OCI-LY7 (cell line): ENCODE measurements around the gene LAMB3. TPM values are rescaled to one million over a fixed set of nuclear protein-coding genes. Genes with fewer than 3 reads are reported as not detected.

Experiments used
- BruUV-seq: library from RNA; stranded (reverse); fragments of 400-500 nt; replicated peaks from 2 replicates; lab custom pipeline; 2021; lab: Mats Ljungman, UMichigan
- CTCF ChIA-PET: fragments of 300-600 bp; sonication (Branson Sonifier 250); formaldehyde crosslinking; loops from one replicate; lab custom pipeline; 2022; ENCODE audit warnings: antibody characterized with exemption; ENCODE audit not compliant: unreplicated experiment; lab: Charles Lee
- POLR2A ChIA-PET: fragments of 300-600 bp; sonication (Branson Sonifier 250); formaldehyde crosslinking; loops from one replicate; lab custom pipeline; 2022; ENCODE audit warnings: antibody characterized with exemption; lab: Charles Lee
- DNase-seq: peaks from one replicate; pipeline ENCODE4 v3.0.0-alpha.2; 2015; ENCODE audit warnings: low spot score
- H2AFZ ChIP-seq: fragments of 200-600 bp; sonication (generic), shearing (Covaris generic); 2 replicates; pipeline ENCODE4 v1.6.1; 2014; ENCODE audit warnings: mild to moderate bottlenecking, antibody characterized with exemption, low read length, moderate library complexity
- H3K27ac ChIP-seq: fragments of 200-600 bp; sonication (generic); 2 replicates; pipeline ENCODE4 v1.5.1; 2014; ENCODE audit warnings: mixed run types, low read depth, mild to moderate bottlenecking, moderate library complexity, low read length, inconsistent platforms; ENCODE audit not compliant: poor library complexity, severe bottlenecking
- H3K36me3 ChIP-seq: fragments of 200-600 bp; sonication (generic); 2 replicates; pipeline ENCODE4 v1.6.1; 2014; ENCODE audit warnings: mild to moderate bottlenecking, antibody characterized with exemption, low read length, moderate library complexity, mixed read lengths; ENCODE audit not compliant: insufficient read depth
- H3K4me1 ChIP-seq: fragments of 200-600 bp; sonication (generic); 2 replicates; pipeline ENCODE4 v1.5.1; 2014; ENCODE audit warnings: mild to moderate bottlenecking, low read length; ENCODE audit not compliant: insufficient read depth, poor library complexity, severe bottlenecking
- H3K4me2 ChIP-seq: fragments of 200-600 bp; sonication (generic); 2 replicates; pipeline ENCODE4 v1.6.1; 2014; ENCODE audit warnings: mild to moderate bottlenecking, low read length
- H3K4me3 ChIP-seq: fragments of 200-600 bp; sonication (generic); 2 replicates; pipeline ENCODE4 v1.5.1; 2014; ENCODE audit warnings: mild to moderate bottlenecking, low read depth, low read length; ENCODE audit not compliant: poor library complexity, severe bottlenecking
- H3K79me2 ChIP-seq: fragments of 200-600 bp; sonication (generic); 2 replicates; pipeline ENCODE4 v1.6.1; 2016; ENCODE audit warnings: low read depth, mild to moderate bottlenecking, low read length, moderate library complexity, mixed read lengths; ENCODE audit not compliant: insufficient read depth
- H3K9me2 ChIP-seq: fragments of 200-600 bp; sonication (generic); 2 replicates; pipeline ENCODE4 v1.6.1; 2016; ENCODE audit warnings: mild to moderate bottlenecking, low read length, mixed read lengths; ENCODE audit not compliant: insufficient read depth
- H3K9me3 ChIP-seq: fragments of 200-600 bp; sonication (generic); 2 replicates; pipeline ENCODE4 v1.6.1; 2014; ENCODE audit warnings: mild to moderate bottlenecking, mixed run types, low read length, mixed read lengths
- H4K20me1 ChIP-seq: fragments of 200-600 bp; sonication (generic); 2 replicates; pipeline ENCODE4 v1.6.1; 2014; ENCODE audit warnings: mild to moderate bottlenecking, antibody characterized with exemption, low read length, moderate library complexity, mixed read lengths; ENCODE audit not compliant: insufficient read depth
- CTCF ChIP-seq: fragments of 200-600 bp; sonication (generic); conservative IDR thresholded peaks from 2 replicates; pipeline ENCODE4 v1.5.1; 2014; ENCODE audit warnings: mild to moderate bottlenecking, antibody characterized with exemption, low read length, moderate library complexity, mixed read lengths
- EZH2phosphoT487 ChIP-seq: fragments of 200-600 bp; sonication (generic); IDR thresholded peaks from 2 replicates; pipeline ENCODE4 v1.6.1; 2018; ENCODE audit warnings: low read depth, borderline replicate concordance, mild to moderate bottlenecking, mixed run types, antibody characterized with exemption, low read length, moderate library complexity, mixed read lengths
- intact Hi-C: fragments of 100-400 bp; cut with micrococcal nuclease; formaldehyde crosslinking; loops from one replicate; pipeline ENCODE4 v1.10.0; 2022; ENCODE audit not compliant: unreplicated experiment
- total RNA-seq, 2 experiments: library from RNA; depleted of rRNA in 1 of 2; stranded (reverse); fragments of >200 nt in 1 of 2; shearing (Covaris generic) in 1 of 2; gene quantifications; 2 replicates each; pipeline ENCODE4 v1.2.3, GENCODE V29; 2014 to 2022

The LAMB3 gene
- total RNA-seq, 2 experiments from 2014 or later: 0.41 to 0.46 TPM

DNA sequence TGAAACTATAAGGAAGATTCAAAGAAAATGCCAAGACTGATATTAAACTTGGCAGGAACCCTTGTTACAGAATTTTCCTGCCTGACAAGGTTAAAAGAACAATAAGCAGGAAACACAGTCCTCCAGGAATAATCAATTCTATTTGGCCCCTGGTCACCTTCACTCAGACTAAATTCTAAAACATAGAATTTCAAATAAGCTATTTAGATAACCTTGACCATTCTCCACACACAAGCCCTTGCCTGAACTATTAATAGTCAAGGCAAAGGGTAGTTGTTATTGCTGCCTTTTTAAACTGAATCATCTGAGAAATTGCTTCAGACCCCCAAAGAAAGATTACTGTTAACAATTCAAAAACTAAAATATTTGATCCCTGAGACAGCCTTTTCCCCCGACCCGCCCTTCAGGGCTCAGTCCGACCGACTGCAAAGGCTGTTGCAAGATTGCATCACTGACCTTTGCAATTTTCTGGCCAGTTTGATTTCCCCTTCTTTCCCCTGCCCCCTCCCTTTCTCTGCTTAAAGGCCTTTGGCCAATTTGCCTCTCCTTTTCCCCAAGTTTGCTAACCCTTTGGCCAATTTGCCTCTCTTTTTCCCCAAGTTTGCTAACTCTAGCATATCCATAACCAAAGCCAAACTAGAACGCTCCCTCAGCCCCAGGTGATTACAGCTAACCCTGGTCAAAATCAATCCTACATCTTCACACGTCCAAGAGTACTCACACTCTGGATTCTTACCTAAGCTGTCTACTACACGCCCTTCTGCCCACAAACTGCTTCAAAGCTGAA is 21.6 kb upstream of the LAMB3 start:
- no peaks in the 10 kb centered on the region for H3K9me3 ChIP-seq
- no peak overlapping the region for H3K4me3 ChIP-seq
- H3K9me2 ChIP-seq: no peaks in the 10 kb centered on the region
- POLR2A ChIA-PET: interaction anchor here (0.6 to 0.7 kb wide), 2 partner anchors 18 to 128 kb away, joined by 3 read pairs; no protein-coding TSS in a partner anchor
- no peaks in the 10 kb centered on the region for H3K79me2 ChIP-seq
- no peaks in the 10 kb centered on the region; the same call in 1 of the 2 replicates for H4K20me1 ChIP-seq
- intact Hi-C loops: no loop called here
- no peaks in the 10 kb centered on the region for H3K4me1 ChIP-seq
- CTCF ChIA-PET: no interaction called here
- H3K27ac ChIP-seq: no peak overlapping the region
- H2AFZ ChIP-seq: no peak overlapping the region
- no peak for DNase-seq
- BruUV-seq: no TSS peak
- TF ChIP-seq CTCF (no peak), EZH2phosphoT487 (no peak)
- H3K36me3 ChIP-seq: no peaks in the 10 kb centered on the region
- H3K4me2 ChIP-seq: no peak overlapping the region

- POLR2A ChIA-PET: no interaction called here
- no TSS peak for BruUV-seq
These were observed 20.7 kb upstream of the LAMB3 start for GRCh38 chr1:209672705-209673630.

More at GRCh38 chr1:209672705-209673630, 20.7 kb upstream of the LAMB3 start:
- CTCF ChIA-PET: no interaction called here
- Histone ChIP-seq H3K4me2 (no peak overlapping the region), H3K9me3 (no peaks in the 10 kb centered on the region), H3K27ac (no peak overlapping the region), H3K4me1 (no peaks in the 10 kb centered on the region), H3K4me3 (no peak overlapping the region), H3K9me2 (no peaks in the 10 kb centered on the region), H4K20me1 (no peaks in the 10 kb centered on the region), H2AFZ (no peak overlapping the region), H3K79me2 (no peaks in the 10 kb centered on the region), H3K36me3 (no peaks in the 10 kb centered on the region)
- no peak for DNase-seq
- intact Hi-C loops: no loop called here
- TF ChIP-seq EZH2phosphoT487: no peak
- no peak for TF ChIP-seq CTCF
